NB4 (cell line): ENCODE data around the gene CLPSL1.
A peak's percentile ranks its signal among the peaks of the same experiment; 100 is the strongest.

Experiments used
- DNase-seq: peaks from one replicate; pipeline ENCODE4 v3.0.0; 2010; ENCODE audit warnings: low read depth
- H3K4me3 ChIP-seq: one replicate; pipeline ENCODE4 v1.5.1; 2011; ENCODE audit warnings: mild to moderate bottlenecking, low read depth, low read length, moderate library complexity
- MAX ChIP-seq: IDR thresholded peaks from 2 replicates; pipeline ENCODE4 v1.6.1; 2011; ENCODE audit warnings: low read depth, low read length
- MYC ChIP-seq: IDR thresholded peaks from 2 replicates; pipeline ENCODE4 v1.6.1; 2011; ENCODE audit warnings: low read depth, low read length
- POLR2A ChIP-seq: IDR thresholded peaks from 2 replicates; pipeline ENCODE4 v1.6.1; 2011; ENCODE audit warnings: mild to moderate bottlenecking; ENCODE audit not compliant: insufficient read length; ENCODE audit errors: extremely low read depth
- TF ChIP-seq, protein P1 (sequence below): IDR thresholded peaks from one replicate; pipeline ENCODE4 v1.5.1; 2012; ENCODE audit warnings: low read depth, low read length

Gene CLPSL1

DNA sequence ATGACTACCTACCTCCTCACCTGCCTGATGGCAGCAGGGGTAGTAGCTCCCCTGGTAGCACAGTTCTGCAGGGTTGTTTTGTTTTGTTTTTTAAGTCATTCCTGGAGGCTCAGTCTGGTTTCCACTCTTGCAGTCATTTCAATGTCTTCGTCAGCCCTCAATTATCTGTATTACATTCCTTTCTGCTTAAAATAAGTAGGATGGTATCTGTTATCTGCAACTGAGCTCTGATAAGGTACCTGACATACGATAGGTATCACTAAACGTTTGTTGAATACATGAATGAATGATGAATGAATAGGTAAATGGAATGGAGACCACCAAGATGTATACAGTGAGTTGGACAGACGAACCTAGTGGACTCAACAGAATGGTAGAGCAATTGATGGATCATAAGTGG, 11.6 kb upstream of the CLPSL1 start:
- no peak overlapping the region for H3K4me3 ChIP-seq
- no peak for DNase-seq
- TF ChIP-seq, protein P1, sequence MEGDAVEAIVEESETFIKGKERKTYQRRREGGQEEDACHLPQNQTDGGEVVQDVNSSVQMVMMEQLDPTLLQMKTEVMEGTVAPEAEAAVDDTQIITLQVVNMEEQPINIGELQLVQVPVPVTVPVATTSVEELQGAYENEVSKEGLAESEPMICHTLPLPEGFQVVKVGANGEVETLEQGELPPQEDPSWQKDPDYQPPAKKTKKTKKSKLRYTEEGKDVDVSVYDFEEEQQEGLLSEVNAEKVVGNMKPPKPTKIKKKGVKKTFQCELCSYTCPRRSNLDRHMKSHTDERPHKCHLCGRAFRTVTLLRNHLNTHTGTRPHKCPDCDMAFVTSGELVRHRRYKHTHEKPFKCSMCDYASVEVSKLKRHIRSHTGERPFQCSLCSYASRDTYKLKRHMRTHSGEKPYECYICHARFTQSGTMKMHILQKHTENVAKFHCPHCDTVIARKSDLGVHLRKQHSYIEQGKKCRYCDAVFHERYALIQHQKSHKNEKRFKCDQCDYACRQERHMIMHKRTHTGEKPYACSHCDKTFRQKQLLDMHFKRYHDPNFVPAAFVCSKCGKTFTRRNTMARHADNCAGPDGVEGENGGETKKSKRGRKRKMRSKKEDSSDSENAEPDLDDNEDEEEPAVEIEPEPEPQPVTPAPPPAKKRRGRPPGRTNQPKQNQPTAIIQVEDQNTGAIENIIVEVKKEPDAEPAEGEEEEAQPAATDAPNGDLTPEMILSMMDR, result no peak
- TF ChIP-seq MYC (no peak), MAX (no peak), POLR2A (no peak)

- no peak overlapping the region for H3K4me3 ChIP-seq
- DNase-seq, result no peak
- TF ChIP-seq MYC (no peak), POLR2A (no peak), MAX (no peak)
- TF ChIP-seq, protein P1, result no peak
These were observed 9.5 kb upstream of the CLPSL1 start for GRCh38 chr6:35771343-35771627.

DNA sequence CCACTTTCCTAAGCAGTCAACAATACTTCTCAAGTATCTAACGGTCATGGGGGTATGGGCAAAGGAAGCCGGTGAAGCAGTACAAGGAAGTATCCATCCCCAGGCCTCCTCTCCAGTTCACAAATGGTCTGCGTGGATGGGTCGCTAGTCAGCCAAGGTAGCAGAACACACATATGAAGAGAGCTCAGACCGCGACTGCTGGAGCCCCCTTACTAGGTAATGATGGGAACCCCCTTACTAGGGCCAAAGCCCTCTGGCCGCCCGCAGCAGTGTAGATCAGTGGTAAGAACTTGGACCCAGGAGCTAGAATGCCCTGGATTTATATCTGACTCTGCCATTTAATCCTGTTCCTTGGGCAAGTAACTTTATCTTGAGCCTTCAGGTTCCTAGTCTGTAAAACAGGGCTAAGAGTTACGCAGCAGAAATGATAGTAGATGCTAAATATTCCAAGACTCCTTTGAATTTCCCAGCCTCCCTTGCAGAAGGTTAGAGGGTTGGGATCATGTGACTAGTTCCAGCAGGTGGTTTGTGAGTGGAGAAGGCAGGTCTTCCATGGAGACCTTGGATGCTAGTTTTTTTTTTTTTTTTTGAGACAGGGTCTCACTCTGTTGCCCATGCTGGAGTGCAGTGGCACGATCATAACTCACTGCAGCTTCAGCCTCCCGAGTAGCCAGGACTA, 6.6 kb upstream of the CLPSL1 start:
- no peak for DNase-seq
- H3K4me3 ChIP-seq, result no peak overlapping the region
- TF ChIP-seq, protein P1, result no peak
- TF ChIP-seq MAX (no peak), POLR2A (no peak), MYC (no peak)

DNA sequence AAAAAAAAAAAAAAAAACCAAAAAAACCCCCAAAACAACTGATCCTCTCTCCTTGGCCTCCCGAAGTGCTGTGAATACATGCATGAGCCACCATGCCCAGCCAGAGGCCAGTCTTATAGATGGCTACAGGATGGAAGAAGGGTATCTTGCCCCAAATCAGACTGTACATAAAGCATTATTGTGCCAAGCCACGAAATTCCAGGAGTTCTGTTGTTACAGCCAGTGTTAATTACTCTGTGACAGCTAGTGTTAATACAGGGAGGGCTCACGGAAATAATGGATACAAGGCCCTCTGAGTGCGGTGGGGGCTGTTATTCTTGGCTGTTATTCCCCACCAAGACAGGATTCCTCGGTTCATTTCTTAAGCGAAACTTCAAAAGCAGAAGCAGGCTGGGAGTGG, 5.8 kb upstream of the CLPSL1 start:
- no peak overlapping the region for H3K4me3 ChIP-seq
- TF ChIP-seq MAX (no peak), POLR2A (no peak), MYC (no peak)
- TF ChIP-seq, protein P1, result no peak
- DNase-seq, result no peak

- peak within 1 kb of the TSS; percentile 9 for H3K4me3 ChIP-seq
- DNase-seq, result peak; percentile 47
- no peak for TF ChIP-seq POLR2A
- TF ChIP-seq MAX, result no peak; the same call in 1 of the 2 replicates
These were observed 4.2 kb upstream of the CLPSL1 start, which contains the start of gene CLPSL2 for GRCh38 chr6:35776364-35777215. Gene CLPSL2, plus strand, starts transcription at chr6:35776598. Its CDS starts 21 bp downstream, at chr6:35776619.
